ENCODE data around the gene POGZ.
A peak's percentile ranks its signal among the peaks of the same experiment; 100 is the strongest.
"Not testable (repeated sequence)": the region's sequence is repeated elsewhere in the genome, so short reads cannot be mapped to it uniquely, and the experiment has no call there.

POGZ gene

DNA sequence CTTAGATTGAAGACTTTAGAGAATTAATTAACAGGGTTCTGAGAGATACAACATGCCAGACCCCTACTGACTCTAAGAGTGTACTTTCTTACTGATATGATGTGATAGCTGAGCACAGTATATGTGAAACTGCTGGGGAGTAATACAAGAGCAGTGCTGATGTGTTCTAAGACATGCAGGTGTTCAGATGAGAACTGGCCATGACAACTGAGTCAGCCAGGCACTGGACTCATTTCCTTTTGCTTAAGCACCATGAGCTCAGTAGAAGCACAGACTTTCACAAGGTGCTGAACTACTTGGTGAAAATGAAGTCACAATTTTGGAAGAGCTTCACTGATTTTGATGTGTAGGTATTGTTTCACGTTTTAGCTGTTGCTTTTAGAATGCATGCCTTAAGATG, 15.9 kb upstream of the POGZ start:
- DNase-seq = no peak

DNA sequence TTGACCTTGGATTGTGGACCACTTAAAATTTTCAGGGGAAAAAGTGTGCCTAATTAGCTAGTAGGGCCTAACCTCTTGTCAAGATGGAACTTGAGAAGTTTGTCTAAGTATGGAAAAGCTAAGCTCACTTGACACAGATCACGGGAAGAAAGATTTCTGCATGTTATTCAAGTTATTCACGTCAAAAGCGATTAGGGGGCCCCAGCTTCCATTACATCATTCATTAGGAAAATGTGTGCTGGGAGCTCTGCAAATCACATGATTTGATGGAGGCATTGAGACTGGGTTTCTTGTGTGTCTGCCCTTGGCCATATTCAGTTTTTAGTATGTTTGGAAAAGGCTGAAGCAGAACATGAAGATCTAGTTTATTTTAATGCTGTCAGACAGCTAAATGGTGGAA, 15.5 kb upstream of the POGZ start:
- no peak for DNase-seq

GRCh38 chr1:151472856-151473731, 13.8 kb upstream of the POGZ start:
- DNase-seq = peak in 1 of 2 experiments; percentile 2

GRCh38 chr1:151465026-151465425, 5.7 kb upstream of the POGZ start:
- no peak for DNase-seq

- no peak for DNase-seq
Observed at GRCh38 chr1:151461694-151462093, 2.4 kb upstream of the POGZ start.

DNA sequence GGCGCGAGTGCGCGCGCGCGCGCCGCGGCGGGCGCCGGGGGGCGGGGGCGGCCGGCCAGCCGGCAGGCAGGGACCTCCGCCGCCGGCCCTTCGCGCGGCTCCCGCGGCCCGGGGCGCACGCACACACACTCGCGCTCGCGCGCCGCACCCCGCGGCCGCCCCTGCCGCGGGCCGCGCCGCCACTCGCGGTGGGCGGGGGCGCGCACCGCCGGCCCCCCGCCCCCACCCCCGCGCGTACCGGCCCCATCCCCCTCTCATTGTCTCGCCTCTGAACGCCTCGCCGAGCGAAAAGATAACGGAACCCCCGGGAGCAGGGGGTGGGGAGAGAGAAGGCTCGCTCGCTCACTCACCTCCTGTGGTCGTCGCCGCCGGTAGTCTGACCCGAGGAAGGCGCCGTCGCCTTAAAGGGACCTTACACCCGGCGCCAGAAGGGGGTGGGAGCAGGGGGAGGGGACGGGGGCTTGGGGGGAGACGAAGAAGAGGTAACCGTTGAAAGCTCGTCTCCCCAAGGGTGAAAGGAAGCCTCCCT, 428 bp downstream of the POGZ start:
- DNase-seq = peak; percentile 46 to 65

DNA sequence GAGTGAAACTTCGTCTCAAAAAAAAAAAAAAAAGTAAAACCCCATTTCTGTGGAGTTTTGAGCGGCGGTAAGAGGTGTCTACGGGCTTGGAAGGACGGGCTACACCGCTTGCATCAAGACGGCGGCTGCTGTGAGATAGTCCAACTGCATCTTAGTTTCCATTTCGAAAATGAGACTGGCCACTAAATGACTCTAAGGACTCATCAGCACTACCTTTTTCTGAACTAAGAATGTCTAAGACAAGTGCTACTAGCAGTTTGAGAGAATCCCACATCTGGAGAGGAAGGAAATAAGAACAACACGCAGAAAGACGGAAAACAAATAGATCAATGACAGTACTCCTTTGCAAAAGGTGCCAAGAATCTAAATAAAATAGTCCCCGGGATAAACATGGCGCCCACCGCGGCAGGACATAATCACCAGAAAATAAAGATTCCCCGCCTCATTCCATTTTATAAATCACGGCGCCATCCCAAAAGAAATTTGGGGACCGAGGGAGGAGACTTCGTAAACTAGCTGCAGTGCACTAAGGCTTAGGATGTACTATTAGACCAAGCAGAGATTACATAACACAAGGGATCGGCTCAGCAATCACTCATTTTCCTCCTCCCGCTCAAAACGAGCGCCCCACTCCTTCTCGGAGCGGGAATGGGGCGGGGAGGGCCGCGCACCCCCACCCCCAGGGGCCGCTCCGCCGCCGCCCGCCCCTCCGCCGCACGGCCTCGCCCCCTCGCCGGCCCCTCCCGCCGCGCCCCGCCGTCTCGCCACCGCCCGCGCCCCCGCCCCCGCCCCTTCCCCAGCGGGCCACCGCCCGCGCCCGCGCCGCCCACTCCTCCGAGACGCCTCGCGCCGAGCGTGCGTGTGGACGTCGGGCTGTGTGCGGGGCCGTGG, 1.1 kb downstream of the POGZ start:
- peak; percentile 30 to 68 for DNase-seq

DNA sequence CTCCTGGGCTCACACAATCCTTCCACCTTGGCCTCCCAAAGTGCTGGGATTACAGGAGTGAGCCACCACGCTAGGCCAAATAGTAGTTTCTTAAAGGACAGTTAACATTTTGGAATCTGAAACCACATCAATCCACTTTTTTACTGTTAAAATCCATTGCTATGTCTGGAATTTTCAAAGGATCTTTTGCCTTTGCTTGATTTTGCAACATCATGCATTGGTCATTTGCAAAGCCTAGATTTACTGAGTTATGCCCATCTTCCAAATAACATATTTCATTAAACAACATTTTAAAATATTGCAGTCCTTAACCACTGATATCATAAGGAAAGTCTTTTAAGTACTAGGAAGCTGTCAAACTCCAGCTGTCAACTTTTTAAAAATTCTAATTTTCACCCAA, 3.3 kb downstream of the POGZ start:
- DNase-seq = no peak

DNA sequence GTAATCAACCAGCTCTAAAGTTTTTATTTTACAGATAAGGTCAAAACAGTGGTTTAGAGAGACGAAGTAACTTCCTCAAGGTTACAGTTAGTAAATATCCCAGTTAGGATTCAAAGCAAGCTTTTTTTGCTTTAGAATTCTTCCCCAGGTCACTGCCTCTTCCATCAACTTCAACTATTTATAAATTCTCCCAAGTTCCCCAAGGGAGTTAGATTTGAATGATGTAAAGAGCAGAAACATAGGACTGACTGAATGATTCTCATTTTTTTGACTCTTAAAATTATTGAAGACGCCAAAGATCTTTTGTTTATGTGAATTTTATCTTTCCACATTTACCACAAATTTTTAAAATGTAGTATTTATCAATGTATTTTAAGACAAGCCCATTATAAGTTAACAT, 4.1 kb downstream of the POGZ start:
- no peak for DNase-seq

DNA sequence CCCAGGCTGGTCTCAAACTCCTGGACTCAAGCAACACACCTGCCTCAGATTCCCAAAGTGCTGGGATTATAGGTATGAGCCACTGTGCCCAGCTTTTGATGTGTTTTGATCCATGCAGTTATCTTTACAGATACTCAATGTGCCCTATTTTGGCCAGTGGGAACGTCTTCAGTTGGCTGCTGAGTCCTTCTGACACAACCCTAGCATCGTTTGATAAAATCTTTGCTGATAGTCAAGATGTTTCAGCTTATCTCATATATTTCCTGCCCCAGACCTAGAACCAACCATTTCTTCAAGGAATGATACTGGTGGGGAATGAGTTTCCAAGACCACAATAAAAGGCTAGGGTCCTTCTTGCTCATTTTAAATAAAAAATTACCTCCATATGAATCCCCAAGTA, 11.6 kb downstream of the POGZ start:
- no peak for DNase-seq

- no peak for DNase-seq
Observed at GRCh38 chr1:151444783-151445177, 14.5 kb downstream of the POGZ start.

GRCh38 chr1:151443846-151444782, 15.2 kb downstream of the POGZ start:
- DNase-seq = peak in 1 of 2 experiments; percentile 67

GRCh38 chr1:151437396-151437795, 21.9 kb downstream of the POGZ start:
- DNase-seq = not testable (repeated sequence)

GRCh38 chr1:151436985-151437384, 22.3 kb downstream of the POGZ start:
- no peak for DNase-seq

DNA sequence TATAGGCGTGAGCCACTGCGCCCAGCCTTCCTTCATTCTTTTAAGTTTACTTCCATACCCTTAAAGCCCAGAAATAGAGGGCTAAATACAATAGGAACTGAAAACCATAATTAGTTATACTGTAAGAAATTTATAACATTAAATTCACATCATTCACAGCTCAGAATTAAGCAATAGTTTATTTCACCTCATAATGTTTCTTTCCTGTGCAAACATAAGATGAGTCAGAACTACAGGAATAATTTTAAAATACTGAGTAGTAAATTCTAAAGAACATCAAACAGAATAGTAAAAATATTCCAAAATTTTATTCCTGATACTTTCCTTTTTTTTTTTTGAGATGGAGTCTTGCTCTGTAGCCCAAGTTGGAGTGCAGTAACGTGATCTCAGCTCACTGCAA, 24.1 kb downstream of the POGZ start:
- no peak for DNase-seq

- DNase-seq = not testable (repeated sequence)
Observed at GRCh38 chr1:151433827-151434226, 25.5 kb downstream of the POGZ start.

GRCh38 chr1:151428068-151428467, 31.2 kb downstream of the POGZ start:
- no peak for DNase-seq

DNA sequence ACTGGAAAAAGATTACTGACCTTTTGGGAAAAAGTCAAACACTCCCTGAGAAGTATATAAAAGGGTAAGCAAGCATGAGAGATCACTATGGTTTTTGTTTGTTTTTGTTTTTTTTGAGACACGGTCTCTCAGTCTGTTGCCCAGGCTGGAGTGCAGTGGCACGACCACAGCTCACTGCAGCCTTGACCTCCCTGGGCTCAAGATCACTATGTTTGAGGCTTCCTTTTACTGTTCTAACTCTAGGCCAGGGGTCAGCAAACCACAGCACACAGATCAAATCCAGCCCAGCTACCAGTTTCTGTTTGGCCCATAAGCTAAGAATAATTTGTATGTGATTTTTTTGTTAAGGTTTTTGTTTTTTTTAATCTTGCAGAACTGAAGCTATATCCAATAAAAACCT, 34.2 kb downstream of the POGZ start:
- no peak for DNase-seq

- no peak for DNase-seq
Observed at GRCh38 chr1:151419819-151420218, 39.5 kb downstream of the POGZ start.

GRCh38 chr1:151418081-151418480, 41.2 kb downstream of the POGZ start:
- DNase-seq = no peak

GRCh38 chr1:151416231-151416630, 43.1 kb downstream of the POGZ start:
- DNase-seq = no peak

DNA sequence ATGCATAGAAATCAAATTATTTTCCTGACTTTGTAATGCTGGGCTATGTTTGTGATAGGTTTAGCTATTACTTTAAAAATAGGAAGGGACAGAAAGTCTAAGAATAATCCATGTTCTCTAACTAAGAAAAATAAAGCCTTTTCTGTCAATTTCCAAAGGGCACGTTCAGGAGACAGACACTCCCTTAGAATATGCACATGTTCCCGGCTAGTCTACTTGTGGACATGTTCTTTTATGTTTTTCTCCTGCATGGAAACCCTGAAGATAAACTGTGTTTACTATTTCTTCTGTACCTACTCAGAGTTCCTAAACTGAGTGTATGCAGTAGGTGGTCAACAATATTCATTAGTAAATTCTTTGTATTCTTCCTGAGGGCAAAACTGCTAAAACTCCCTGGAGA, 47.4 kb downstream of the POGZ start:
- no peak for DNase-seq

- no peak for DNase-seq
Observed at GRCh38 chr1:151408891-151409290, 50.4 kb downstream of the POGZ start.

Measured in NCI-H524 (cell line).